NCI-H526 treated with DMSO at 0.1 percent for 48 hours (cell line): ENCODE results near the gene IRF1.

Experiments used
- DNase-seq: peaks from one replicate; lab custom pipeline; 2025; lab: John Stamatoyannopoulos, UW

The IRF1 gene

GRCh38 chr5:132474881-132475496 lies 15.6 kb downstream of the IRF1 start:
- DNase-seq: no peak

- no peak for DNase-seq
These were observed 16.3 kb downstream of the IRF1 start for GRCh38 chr5:132474131-132474723.

GRCh38 chr5:132473668-132474067 lies 16.9 kb downstream of the IRF1 start:
- DNase-seq: no peak

GRCh38 chr5:132473019-132473531 lies 17.5 kb downstream of the IRF1 start:
- DNase-seq: no peak

- no peak for DNase-seq
These were observed 18.1 kb downstream of the IRF1 start for GRCh38 chr5:132472431-132472830.

- DNase-seq: no peak
These were observed 18.6 kb downstream of the IRF1 start for GRCh38 chr5:132471944-132472343.

- DNase-seq: no peak
These were observed 19.2 kb downstream of the IRF1 start for GRCh38 chr5:132471151-132471907.

- DNase-seq: no peak
These were observed 20.0 kb downstream of the IRF1 start for GRCh38 chr5:132470596-132470995.

GRCh38 chr5:132470010-132470392 lies 20.6 kb downstream of the IRF1 start:
- DNase-seq: no peak

GRCh38 chr5:132469380-132470009 lies 21.1 kb downstream of the IRF1 start:
- no peak for DNase-seq

- DNase-seq: no peak
These were observed 21.8 kb downstream of the IRF1 start for GRCh38 chr5:132468656-132469379.

- no peak for DNase-seq
These were observed 23.1 kb downstream of the IRF1 start for GRCh38 chr5:132467287-132467984.

GRCh38 chr5:132466433-132467286 lies 23.9 kb downstream of the IRF1 start:
- no peak for DNase-seq

- no peak for DNase-seq
These were observed 25.4 kb downstream of the IRF1 start for GRCh38 chr5:132465059-132465707.

GRCh38 chr5:132464156-132464939 lies 26.2 kb downstream of the IRF1 start:
- no peak for DNase-seq

GRCh38 chr5:132463811-132464155 lies 26.8 kb downstream of the IRF1 start:
- no peak for DNase-seq

GRCh38 chr5:132462856-132463745 lies 27.5 kb downstream of the IRF1 start:
- DNase-seq: no peak

- DNase-seq: no peak
These were observed 28.2 kb downstream of the IRF1 start for GRCh38 chr5:132462333-132462732.
